B cell (primary cell): ENCODE measurements around the gene PPP2R3A. TPM values are rescaled to one million over a fixed set of nuclear protein-coding genes. Genes with fewer than 3 reads are reported as not detected.

Experiments
- ATAC-seq: fragments of 200-7000 bp; cut with Tn5 transposase; one replicate; pipeline ENCODE4 v1.10.0; 2021; ENCODE audit warnings: low read depth, mild to moderate bottlenecking, moderate number of reproducible peaks, moderate library complexity
- CTCF ChIA-PET: fragments of 350-600 bp; sonication (Branson Sonifier 250); formaldehyde crosslinking; loops from one replicate; lab custom pipeline; 2021; ENCODE audit warnings: antibody characterized with exemption, inconsistent platforms; lab: Charles Lee
- POLR2A ChIA-PET: fragments of 350-600 bp; sonication (Branson Sonifier 250); formaldehyde crosslinking; loops from one replicate; lab custom pipeline; 2021; ENCODE audit warnings: antibody characterized with exemption; lab: Charles Lee
- DNase-seq: peaks from one replicate; pipeline ENCODE4 v3.0.0; 2013
- H2AFZ ChIP-seq: 2 replicates; pipeline ENCODE4 v1.6.1; 2012; ENCODE audit warnings: mild to moderate bottlenecking, low read depth, low read length; ENCODE audit not compliant: insufficient read depth, poor library complexity, severe bottlenecking
- H3K27ac ChIP-seq, 2 donors: 1 replicate in 1 of 2; 2 replicates in 1 of 2; pipeline ENCODE4 v1.5.1; 2012 to 2013; ENCODE audit warnings: low read length in 2 of 2, mild to moderate bottlenecking in 2 of 2, moderate library complexity in 1 of 2
- H3K27me3 ChIP-seq, 4 experiments: fragments of 200-600 bp in 1 of 4; sonication (generic) in 1 of 4; replicated peaks in 1 of 4; 1 replicate in 2 of 4; 2 replicates in 2 of 4; pipeline versions ENCODE4 v1.6.1 to v1.7.0; 2013 to 2016; ENCODE audit warnings: low read length in 3 of 4, mild to moderate bottlenecking in 2 of 4, mixed read lengths in 1 of 4, moderate library complexity in 1 of 4; ENCODE audit not compliant: insufficient read depth in 4 of 4, control insufficient read depth in 3 of 4; ENCODE audit errors: control extremely low read depth in 1 of 4
- H3K36me3 ChIP-seq, 2 experiments: replicated peaks in 1 of 2; 1 replicate in 1 of 2; 2 replicates in 1 of 2; pipeline versions ENCODE4 v1.6.1 to v1.7.1; 2013; ENCODE audit warnings: low read length in 1 of 2; ENCODE audit not compliant: insufficient read depth in 2 of 2, control insufficient read depth in 1 of 2; ENCODE audit errors: control extremely low read depth in 1 of 2, extremely low read depth in 1 of 2
- H3K4me1 ChIP-seq, 2 donors: fragments of 200-600 bp in 1 of 2; sonication (generic) in 1 of 2; 1 replicate in 1 of 2; 2 replicates in 1 of 2; pipeline versions ENCODE4 v1.5.1 to v1.6.1; 2013 to 2017; ENCODE audit warnings: low read length in 2 of 2; ENCODE audit not compliant: control insufficient read depth in 2 of 2, insufficient read depth in 2 of 2
- H3K4me2 ChIP-seq: replicated peaks from 2 replicates; pipeline ENCODE3; 2012; ENCODE audit warnings: mild to moderate bottlenecking, low read depth, low read length; ENCODE audit not compliant: poor library complexity, severe bottlenecking
- H3K4me3 ChIP-seq, 5 experiments: fragments of 200-600 bp in 1 of 5; sonication (generic) in 1 of 5; 1 replicate in 3 of 5; 2 replicates in 2 of 5; pipeline versions ENCODE4 v1.5.1 to v1.7.0; 2011 to 2016; ENCODE audit warnings: low read length in 4 of 5, mild to moderate bottlenecking in 4 of 5, low read depth in 2 of 5, control low read depth in 1 of 5, moderate library complexity in 1 of 5; ENCODE audit not compliant: insufficient read depth in 1 of 5; ENCODE audit errors: control extremely low read depth in 1 of 5, extremely low read depth in 1 of 5
- H3K79me2 ChIP-seq: fragments of 200-600 bp; sonication (generic); one replicate; pipeline ENCODE4 v1.6.0; 2016; ENCODE audit warnings: low read length; ENCODE audit not compliant: control insufficient read depth, insufficient read depth
- H3K9ac ChIP-seq: fragments of 200-600 bp; sonication (generic); 2 replicates; pipeline ENCODE4 v1.6.1; 2017; ENCODE audit warnings: mild to moderate bottlenecking, low read length, moderate library complexity
- H3K9me3 ChIP-seq, 3 donors: one replicate each; pipeline versions ENCODE4 v1.6.1 to v1.7.1; 2013; ENCODE audit warnings: low read length in 2 of 3; ENCODE audit not compliant: control insufficient read depth in 2 of 3, insufficient read depth in 1 of 3; ENCODE audit errors: control extremely low read depth in 1 of 3
- H4K20me1 ChIP-seq: 2 replicates; pipeline ENCODE4 v1.6.0; 2012; ENCODE audit warnings: mild to moderate bottlenecking, low read length; ENCODE audit not compliant: insufficient read depth, control insufficient read depth, poor library complexity, severe bottlenecking
- H3K27ac Mint-ChIP-seq: one replicate; pipeline ENCODE4 v1.8.0; 2021; ENCODE audit warnings: mixed read lengths
- H3K27me3 Mint-ChIP-seq: one replicate; pipeline ENCODE4 v1.8.0; 2021; ENCODE audit warnings: mixed read lengths
- H3K4me1 Mint-ChIP-seq: one replicate; pipeline ENCODE4 v1.8.0; 2021; ENCODE audit warnings: mixed read lengths
- H3K4me3 Mint-ChIP-seq: one replicate; pipeline ENCODE4 v1.8.0; 2021; ENCODE audit warnings: mixed read lengths
- H3K9me3 Mint-ChIP-seq: one replicate; pipeline ENCODE4 v1.8.0; 2022; ENCODE audit warnings: mixed read lengths; ENCODE audit not compliant: insufficient read depth
- EZH2 ChIP-seq: IDR thresholded peaks from 2 replicates; pipeline ENCODE4 v1.6.1; 2012; ENCODE audit warnings: borderline replicate concordance, low read depth, mild to moderate bottlenecking, moderate library complexity, low read length; ENCODE audit not compliant: insufficient read depth, poor library complexity, severe bottlenecking
- WGBS: methylation state at CpG from one replicate; pipeline ENCODE4 v1.1.5; 2013; ENCODE audit warnings: missing lambda C conversion rate; ENCODE audit not compliant: insufficient coverage; 5-methylcytosine and 5-hydroxymethylcytosine counted together
- intact Hi-C: fragments of 100-400 bp; cut with micrococcal nuclease; formaldehyde crosslinking; loops from one replicate; pipeline ENCODE4 v1.10.0; 2022
- polyA plus RNA-seq: library from polyadenylated mRNA; depleted of rRNA; stranded (reverse); fragments of >200 nt; gene quantifications from 2 replicates; pipeline ENCODE4 v1.2.3, GENCODE V29; 2012
- total RNA-seq, 2 donors: library from RNA; stranded (reverse); fragments of 120-200 nt in 1 of 2; gene quantifications; 1 replicate in 1 of 2; 2 replicates in 1 of 2; pipeline versions ENCODE4 v1.2.3 to v1.2.4, GENCODE V29; 2013 to 2022
- TF ChIP-seq, protein P1 (sequence below): fragments of 200-600 bp; IDR thresholded peaks from one replicate; pipeline ENCODE4 v1.8.0; 2022; ENCODE audit warnings: antibody characterized with exemption, mild to moderate bottlenecking

Gene PPP2R3A
- total and polyA plus RNA-seq, 2 donors (not counting 1 experiment from before 2014, with no cell fraction given) = 0.03 to 0.22 TPM

DNA sequence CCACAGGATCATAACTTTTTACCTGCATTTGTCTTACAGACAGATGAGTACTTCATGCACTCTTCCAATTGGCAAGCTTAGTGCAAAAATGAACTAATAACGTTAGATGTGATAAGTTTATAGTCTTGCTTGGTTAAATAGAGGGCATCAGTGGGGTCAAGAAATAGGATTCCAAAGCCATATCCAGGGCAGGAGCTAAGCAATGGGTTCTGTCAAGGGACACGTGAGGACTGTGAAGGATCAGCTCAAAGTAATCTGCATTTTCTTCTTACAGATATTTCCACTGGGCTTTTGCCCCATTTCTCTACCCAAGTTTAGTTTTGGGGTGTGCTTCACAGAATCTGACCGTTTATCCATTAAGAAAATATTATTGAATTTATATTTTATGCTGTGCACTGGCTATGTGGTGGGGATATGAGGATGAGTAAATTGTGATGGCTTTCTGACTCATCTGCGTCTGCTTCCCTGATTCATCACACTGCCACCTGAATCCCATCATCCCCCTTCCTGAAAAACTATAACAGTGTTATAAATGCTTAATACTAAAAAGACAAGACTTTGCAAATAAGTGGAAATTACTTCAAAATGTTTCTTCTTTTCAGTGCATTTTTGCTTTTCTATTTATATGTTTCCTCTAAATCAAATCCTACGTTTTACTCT, 17.5 kb downstream of the PPP2R3A start:
- DNase-seq = no peak
- no peak overlapping the region for H3K4me2 ChIP-seq
- TF ChIP-seq EZH2 = no peak
- TF ChIP-seq, protein P1, sequence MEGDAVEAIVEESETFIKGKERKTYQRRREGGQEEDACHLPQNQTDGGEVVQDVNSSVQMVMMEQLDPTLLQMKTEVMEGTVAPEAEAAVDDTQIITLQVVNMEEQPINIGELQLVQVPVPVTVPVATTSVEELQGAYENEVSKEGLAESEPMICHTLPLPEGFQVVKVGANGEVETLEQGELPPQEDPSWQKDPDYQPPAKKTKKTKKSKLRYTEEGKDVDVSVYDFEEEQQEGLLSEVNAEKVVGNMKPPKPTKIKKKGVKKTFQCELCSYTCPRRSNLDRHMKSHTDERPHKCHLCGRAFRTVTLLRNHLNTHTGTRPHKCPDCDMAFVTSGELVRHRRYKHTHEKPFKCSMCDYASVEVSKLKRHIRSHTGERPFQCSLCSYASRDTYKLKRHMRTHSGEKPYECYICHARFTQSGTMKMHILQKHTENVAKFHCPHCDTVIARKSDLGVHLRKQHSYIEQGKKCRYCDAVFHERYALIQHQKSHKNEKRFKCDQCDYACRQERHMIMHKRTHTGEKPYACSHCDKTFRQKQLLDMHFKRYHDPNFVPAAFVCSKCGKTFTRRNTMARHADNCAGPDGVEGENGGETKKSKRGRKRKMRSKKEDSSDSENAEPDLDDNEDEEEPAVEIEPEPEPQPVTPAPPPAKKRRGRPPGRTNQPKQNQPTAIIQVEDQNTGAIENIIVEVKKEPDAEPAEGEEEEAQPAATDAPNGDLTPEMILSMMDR = no peak
- H3K4me3 ChIP-seq = no peak overlapping the region
- Mint-ChIP-seq H3K4me1 (no peaks in the 10 kb centered on the region), H3K9me3 (no peaks in the 10 kb centered on the region), H3K4me3 (no peak overlapping the region), H3K27ac (no peak overlapping the region), H3K27me3 (peaks cover 11% of the 10 kb centered on the region)
- H3K4me1 ChIP-seq = no peaks in the 10 kb centered on the region
- no peaks in the 10 kb centered on the region for H3K79me2 ChIP-seq
- H3K36me3 ChIP-seq = no peaks in the 10 kb centered on the region
- peaks cover 0 to 5% (median 0%) of the 10 kb centered on the region in 4 experiments for H3K27me3 ChIP-seq
- peaks cover 0 to 1% (median 0%) of the 10 kb centered on the region in 3 donors for H3K9me3 ChIP-seq
- 100% methylated on average over 1 of the region's 5 CpGs for WGBS
- H4K20me1 ChIP-seq = no peaks in the 10 kb centered on the region
- no peak overlapping the region for H2AFZ ChIP-seq
- H3K9ac ChIP-seq = no peak overlapping the region
- intact Hi-C loops = no loop called here
- no peak overlapping the region for H3K27ac ChIP-seq
- CTCF ChIA-PET = no interaction called here
- POLR2A ChIA-PET = no interaction called here
- ATAC-seq = no peak

DNA sequence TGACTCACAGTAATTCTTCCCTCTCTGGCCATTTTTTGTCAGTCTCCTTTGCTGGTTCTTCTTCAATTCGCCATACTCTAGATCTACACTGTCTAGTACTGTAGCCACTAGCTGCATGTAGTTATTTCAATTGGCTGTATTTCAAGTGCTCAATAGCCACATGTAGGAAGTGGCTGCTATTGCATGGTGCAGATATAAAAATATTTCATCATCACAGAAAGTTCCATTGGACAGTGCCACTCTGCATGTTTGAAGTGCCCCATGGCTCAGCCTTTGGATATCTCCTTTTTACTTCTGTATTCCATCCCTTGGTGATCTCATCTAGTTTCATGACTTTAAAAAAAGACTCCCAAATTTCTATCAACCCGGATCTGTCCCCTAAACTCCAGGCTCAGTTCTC, 22.1 kb downstream of the PPP2R3A start:
- ChIA-PET CTCF (no interaction called here), POLR2A (no interaction called here)
- TF ChIP-seq, protein P1 = no peak
- no peak for TF ChIP-seq EZH2
- Histone ChIP-seq H3K9me3 (peaks cover 0 to 1% (median 0%) of the 10 kb centered on the region in 3 donors), H3K79me2 (no peaks in the 10 kb centered on the region), H3K4me3 (no peak overlapping the region), H4K20me1 (no peaks in the 10 kb centered on the region), H3K4me2 (no peak overlapping the region), H3K4me1 (no peaks in the 10 kb centered on the region), H3K36me3 (no peaks in the 10 kb centered on the region), H3K27me3 (peaks cover 0 to 5% (median 0%) of the 10 kb centered on the region in 4 experiments), H3K27ac (no peak overlapping the region), H2AFZ (no peak overlapping the region), H3K9ac (no peak overlapping the region)
- Mint-ChIP-seq H3K9me3 (no peaks in the 10 kb centered on the region), H3K27me3 (peaks cover 11% of the 10 kb centered on the region), H3K4me3 (no peak overlapping the region), H3K4me1 (no peaks in the 10 kb centered on the region), H3K27ac (no peak overlapping the region)
- intact Hi-C loops = no loop called here
- 100% methylated on average over 1 of the region's 2 CpGs for WGBS
- ATAC-seq = no peak
- no peak for DNase-seq
